HT-29 (cell line): Measurements from ENCODE around the gene DISP2. TPM values are rescaled to one million over a fixed set of nuclear protein-coding genes. Genes with fewer than 3 reads are reported as not detected.
A peak's percentile ranks its signal among the peaks of the same experiment; 100 is the strongest.

Source experiments
- DNase-seq: peaks from one replicate; pipeline ENCODE4 v3.0.0-alpha.2; 2015; ENCODE audit warnings: low spot score
- total RNA-seq: library from RNA; depleted of rRNA; stranded (reverse); fragments of >200 nt; shearing (Covaris generic); gene quantifications from 2 replicates; pipeline ENCODE4 v1.2.3, GENCODE V29; 2014

DISP2 gene
- total RNA-seq, 1 experiment from 2014 or later: 1.3 TPM

DNA sequence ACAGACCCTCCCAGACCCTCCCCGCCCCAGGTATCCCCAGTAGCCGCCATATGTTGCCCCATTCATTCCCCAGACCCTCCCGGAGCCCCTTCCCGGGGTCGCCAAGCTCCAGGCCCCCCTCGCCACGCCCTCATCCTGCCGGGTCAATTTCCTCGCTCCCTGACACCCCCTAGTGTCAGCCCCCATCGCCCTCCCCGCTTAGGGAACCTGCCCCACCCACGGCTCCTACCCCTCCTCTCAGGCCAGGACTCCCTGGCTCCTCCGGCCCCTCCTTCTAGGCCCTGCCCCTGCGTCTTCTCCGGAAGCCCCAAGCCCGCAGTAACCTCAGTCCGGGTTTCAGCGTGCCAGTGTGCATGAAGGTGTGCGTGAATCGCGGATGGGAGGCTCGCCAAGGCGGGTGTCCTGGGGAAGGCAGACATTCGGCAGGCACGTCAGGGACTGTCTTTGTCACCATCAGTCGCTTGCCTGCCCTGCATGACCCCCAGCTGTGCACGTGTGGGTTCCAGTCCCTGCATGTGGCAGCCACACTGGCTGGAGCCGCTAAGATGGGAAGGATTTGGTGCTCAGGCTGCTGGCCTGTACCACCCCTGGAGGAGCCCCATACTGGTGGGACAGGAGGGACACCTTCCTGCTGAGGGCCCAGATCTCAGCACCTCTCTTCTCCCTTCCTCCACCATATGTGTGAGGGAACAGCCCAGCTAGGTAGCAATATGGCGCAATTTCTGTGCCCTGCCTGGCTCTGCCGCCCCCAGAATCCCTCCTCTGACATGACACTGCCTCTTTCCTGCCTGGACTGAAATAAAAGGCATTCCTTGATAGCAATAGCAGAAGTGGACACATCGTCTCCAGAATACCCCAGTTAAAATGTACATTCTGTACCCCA is 693 bp downstream of the DISP2 start:
- no peak for DNase-seq

GRCh38 chr15:40360015-40360414 is 2.0 kb downstream of the DISP2 start:
- DNase-seq: no peak

GRCh38 chr15:40361640-40362039 is 3.6 kb downstream of the DISP2 start:
- DNase-seq: no peak

- DNase-seq: no peak
These were observed 5.6 kb downstream of the DISP2 start for GRCh38 chr15:40363611-40364010.

GRCh38 chr15:40364251-40364650 is 6.2 kb downstream of the DISP2 start:
- DNase-seq: no peak

GRCh38 chr15:40365016-40365415 is 7.0 kb downstream of the DISP2 start:
- DNase-seq: no peak

DNA sequence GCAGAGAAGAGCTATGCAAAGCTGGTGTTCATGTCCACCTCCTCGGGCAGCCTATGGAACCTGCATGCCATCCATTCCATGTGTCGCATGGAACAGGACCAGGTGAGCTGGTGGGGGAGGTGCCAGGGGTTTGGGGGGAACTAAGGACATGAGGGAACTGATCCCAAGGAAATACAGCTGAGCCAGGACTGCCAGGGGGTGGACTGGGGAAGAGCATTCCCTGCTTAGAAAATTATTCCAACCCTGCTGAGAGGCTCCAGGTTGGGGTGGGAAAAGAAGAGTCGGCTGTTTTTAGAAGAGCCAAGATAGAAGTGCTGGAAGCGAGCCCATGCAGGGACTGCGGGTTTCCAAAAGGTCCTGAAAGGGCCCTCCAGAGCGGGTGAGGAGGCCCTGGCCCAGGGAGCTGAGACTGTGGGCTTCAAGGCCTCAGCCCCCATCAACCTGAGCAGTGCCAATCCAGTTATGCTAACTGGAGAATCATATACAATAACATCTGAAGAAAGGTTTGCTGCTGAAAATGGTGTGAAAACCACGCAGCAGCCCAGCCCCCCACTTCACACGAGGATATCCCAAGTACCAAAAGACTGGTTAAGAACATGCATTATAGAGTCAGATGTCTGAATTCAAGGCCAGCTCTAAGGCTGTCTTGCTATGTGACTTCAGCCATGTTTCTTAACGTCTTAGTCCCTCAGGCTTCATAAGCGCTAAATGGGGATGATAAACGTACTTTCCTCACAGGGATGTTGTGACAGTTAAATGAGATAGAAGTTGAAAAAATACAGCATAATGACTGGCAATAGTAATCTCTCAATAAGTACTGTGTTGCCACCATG is 7.8 kb downstream of the DISP2 start:
- DNase-seq: no peak

DNA sequence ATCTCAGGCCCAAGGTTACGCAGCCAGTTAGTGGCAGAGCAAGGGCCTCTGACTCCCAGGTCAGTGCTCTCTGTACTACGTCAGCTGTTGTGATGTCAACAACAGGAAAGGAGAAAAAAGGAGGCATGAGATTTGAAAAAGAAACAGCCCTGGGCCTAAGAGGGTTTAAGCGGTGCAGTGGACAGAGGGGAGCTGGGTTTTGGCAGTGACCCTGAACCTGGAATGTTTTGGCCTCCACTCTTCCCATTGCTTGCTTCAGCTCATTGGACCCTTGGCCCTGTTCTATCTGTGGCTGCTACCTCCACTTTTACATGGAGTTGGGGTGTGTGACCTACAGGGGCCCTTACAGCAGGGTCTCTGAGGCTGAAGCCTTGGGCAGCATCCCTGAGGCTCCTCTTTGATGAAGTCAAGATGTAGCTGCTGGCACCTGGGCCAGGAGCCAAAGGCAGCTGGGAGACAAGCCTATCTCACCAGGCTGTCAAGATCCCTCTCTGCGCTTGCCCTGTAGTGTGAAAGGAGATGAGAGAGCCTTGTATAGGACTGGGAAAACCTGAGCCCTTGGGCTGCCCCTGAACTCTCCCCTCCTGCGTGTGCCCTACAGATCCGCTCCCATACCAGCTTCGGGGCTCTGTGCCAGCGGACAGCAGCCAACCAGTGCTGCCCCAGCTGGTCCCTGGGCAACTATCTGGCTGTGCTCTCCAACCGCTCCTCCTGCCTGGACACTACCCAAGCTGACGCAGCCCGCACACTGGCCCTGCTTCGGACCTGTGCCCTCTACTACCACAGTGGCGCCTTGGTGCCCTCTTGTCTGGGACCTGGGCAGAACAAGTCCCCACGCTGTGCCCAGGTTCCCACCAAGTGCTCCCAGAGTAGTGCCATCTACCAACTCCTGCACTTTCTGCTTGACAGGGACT is 8.7 kb downstream of the DISP2 start:
- DNase-seq: no peak

GRCh38 chr15:40367371-40367685 is 9.3 kb downstream of the DISP2 start:
- DNase-seq: no peak

DNA sequence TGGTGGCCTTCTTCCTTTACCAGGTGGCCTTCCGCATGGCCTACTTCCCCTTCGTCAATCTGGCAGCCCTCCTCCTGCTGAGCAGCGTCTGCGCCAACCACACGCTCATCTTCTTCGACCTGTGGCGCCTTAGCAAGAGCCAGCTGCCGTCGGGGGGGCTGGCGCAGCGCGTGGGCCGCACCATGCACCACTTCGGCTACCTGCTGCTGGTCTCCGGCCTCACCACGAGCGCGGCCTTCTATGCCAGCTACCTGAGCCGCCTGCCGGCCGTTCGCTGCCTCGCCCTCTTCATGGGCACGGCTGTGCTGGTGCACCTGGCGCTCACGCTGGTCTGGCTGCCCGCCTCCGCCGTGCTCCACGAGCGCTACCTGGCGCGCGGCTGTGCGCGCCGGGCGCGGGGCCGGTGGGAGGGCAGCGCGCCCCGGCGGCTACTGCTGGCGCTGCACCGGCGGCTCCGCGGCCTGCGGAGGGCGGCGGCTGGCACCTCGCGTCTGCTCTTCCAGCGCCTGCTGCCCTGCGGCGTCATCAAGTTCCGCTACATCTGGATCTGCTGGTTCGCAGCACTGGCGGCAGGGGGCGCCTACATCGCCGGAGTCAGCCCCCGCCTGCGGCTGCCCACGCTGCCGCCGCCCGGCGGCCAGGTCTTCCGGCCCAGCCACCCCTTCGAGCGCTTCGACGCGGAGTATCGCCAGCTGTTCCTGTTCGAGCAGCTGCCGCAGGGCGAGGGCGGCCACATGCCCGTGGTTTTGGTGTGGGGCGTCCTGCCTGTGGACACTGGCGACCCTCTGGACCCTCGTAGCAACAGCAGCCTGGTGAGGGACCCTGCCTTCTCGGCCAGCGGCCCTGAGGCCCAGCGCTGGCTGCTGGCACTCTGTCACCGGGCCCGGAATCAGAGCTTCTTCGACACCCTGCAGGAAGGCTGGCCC is 9.9 kb downstream of the DISP2 start:
- peak; percentile 98 for DNase-seq

DNA sequence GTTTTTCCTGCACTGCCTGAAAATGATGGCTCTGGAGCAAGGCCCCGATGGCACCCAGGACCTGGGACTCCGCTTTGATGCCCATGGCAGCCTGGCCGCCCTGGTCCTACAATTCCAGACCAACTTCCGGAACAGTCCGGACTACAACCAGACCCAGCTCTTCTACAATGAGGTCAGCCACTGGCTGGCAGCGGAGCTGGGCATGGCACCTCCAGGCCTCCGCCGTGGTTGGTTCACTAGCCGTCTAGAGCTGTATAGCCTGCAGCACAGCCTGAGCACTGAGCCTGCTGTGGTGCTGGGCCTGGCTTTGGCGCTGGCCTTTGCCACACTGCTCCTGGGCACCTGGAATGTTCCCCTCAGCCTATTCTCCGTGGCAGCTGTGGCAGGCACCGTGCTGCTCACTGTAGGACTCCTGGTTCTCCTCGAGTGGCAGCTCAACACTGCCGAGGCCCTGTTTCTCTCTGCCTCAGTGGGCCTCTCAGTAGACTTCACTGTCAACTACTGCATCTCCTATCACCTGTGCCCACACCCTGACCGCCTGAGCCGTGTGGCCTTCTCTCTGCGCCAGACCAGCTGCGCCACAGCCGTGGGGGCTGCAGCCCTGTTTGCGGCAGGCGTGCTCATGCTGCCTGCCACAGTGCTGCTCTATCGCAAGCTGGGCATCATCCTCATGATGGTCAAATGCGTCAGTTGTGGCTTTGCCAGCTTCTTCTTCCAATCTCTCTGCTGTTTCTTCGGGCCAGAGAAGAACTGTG is 10.9 kb downstream of the DISP2 start:
- DNase-seq: no peak

DNA sequence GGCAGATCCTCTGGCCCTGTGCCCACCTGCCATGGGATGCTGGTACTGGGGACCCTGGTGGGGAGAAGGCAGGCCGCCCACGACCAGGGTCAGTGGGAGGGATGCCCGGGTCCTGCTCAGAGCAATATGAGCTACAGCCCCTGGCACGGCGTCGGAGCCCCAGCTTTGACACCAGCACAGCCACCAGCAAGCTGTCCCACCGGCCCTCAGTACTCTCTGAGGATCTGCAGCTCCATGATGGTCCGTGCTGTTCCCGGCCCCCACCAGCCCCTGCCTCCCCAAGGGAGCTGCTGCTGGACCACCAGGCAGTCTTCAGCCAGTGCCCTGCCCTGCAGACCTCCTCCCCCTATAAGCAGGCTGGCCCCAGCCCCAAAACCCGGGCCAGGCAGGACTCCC is 11.5 kb downstream of the DISP2 start:
- no peak for DNase-seq

DNA sequence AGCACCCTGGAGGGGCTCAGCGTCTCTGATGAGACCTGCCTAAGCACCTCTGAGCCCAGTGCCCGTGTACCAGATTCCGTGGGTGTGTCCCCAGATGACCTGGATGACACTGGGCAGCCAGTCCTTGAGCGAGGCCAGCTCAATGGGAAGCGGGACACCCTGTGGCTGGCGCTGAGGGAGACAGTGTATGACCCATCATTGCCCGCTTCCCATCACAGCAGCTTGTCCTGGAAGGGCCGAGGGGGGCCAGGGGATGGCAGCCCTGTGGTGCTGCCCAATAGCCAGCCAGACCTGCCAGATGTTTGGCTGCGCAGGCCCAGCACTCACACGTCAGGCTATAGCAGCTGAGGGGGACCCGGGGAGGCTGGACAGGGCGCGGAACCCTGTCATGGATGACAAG is 12.0 kb downstream of the DISP2 start:
- no peak for DNase-seq

DNA sequence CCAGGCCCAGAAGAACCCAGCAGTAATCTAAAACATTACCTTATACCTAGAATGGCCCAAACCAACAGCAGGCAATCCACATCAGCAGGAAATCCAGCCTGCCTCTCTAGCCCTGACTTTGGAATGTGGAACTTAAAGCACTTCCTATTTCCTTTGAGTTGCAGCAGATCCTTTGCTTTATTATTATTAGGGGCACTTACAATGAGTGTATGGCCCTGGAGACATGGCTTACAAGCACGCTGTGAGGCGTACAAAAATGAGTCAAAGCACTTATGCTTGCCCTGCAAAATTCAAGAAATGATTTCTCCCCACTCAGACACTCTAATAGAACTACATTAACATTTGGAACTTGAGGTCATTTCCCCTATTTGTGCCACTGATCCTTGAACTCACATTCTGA is 15.0 kb downstream of the DISP2 start:
- no peak for DNase-seq

GRCh38 chr15:40377606-40378005 is 19.6 kb downstream of the DISP2 start:
- no peak for DNase-seq

DNA sequence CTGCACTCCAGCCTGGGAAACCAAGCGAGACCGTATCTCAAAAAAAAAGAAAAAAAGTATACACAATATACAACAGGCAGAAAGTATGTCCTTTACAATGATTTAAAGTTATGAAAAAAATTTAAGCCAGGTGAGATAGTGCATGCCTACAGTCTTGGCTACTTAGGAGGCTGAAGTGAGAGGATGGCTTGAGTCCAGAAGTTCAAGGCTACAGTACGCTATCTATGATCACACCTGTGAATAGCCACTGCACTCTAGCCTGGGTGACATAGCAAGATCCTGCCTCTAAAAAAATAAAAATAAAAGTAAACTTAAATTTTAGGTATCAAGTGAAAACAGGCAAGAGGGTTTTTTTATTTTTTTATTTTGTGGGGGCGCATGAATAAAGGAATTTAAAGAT is 21.4 kb downstream of the DISP2 start:
- DNase-seq: no peak

DNA sequence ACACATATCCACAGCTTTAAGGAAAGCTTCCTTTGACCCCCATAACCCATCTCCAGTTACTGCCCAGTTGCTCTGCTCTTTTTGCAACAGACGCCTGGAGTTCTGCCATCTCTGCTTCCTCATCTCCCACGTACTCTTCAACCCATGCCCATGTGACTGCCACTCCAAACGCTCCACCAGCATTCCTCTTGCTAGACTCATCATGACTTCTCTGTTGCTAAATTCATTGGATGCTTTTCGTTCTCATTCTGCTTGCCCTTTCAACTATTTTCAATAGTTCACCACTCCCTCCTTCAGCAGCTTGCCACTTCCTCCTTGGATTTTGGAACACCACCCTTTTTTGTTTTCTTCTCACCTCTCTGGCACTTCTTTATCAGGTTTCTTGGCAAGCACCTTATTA is 21.8 kb downstream of the DISP2 start:
- DNase-seq: peak; percentile 77

GRCh38 chr15:40380636-40381035 is 22.6 kb downstream of the DISP2 start:
- no peak for DNase-seq

DNA sequence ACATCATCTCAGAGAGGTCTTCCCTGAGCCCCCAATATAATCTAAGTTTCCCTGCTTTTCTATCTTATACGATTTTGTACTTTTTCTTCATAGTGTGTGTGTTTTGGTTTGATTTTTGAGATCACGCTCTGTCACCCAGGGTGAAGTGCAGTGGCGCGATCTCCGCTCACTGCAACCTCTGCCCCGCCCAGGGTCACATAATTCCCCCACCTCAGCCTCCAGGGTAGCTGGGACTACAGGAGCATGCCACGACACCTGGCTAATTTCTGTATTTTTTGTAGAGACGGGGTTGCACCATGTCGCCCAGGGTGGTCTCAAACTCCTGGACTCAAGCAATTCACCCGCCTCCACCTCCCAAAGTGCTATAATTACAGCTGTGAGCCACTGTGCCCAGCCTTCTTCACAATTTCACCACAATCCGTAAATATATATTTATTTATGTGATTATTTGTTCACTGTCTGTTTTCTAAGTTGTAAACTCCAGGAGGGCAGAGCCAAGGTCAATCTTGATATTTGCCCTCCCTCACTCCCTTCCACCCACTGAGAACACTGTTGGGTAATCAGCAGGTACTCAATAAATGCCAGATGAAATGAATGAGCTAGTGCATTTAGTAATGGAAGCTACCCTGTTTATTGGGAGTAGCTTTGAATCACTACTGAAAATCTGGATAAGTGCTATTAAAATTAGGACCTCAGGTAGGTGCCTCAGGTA is 24.0 kb downstream of the DISP2 start:
- DNase-seq: no peak
